Ovary (tissue), 3 donors: ENCODE data around the gene CRB2.

Experiments
- CTCF ChIP-seq, 3 donors: fragments of 450-650 bp in 2 of 3; fragments of 200-600 bp in 1 of 3; IDR thresholded peaks; one replicate each; pipeline versions ENCODE4 v1.5.1 to v1.8.0; 2016 to 2022; ENCODE audit warnings: antibody characterized with exemption in 3 of 3, mild to moderate bottlenecking in 1 of 3
- POLR2A ChIP-seq: fragments of 450-650 bp; IDR thresholded peaks from one replicate; pipeline ENCODE4 v1.6.1; 2017; ENCODE audit warnings: antibody characterized with exemption, mild to moderate bottlenecking, moderate library complexity
- donor health status: DM: no; HTN: no; CAD: no.

- no peak for TF ChIP-seq POLR2A
- no peak for TF ChIP-seq CTCF (IDR thresholded peaks at IDR 0.05)
These were observed 23.1 kb downstream of the CRB2 start for GRCh38 chr9:123378956-123379660.
